Right forelimb (tissue), 1 donor: ENCODE data around the gene MEGF8.
"Not testable (repeated sequence)": the region's sequence is repeated elsewhere in the genome, so short reads cannot be mapped to it uniquely, and the experiment has no call there.

Experiments used
- DNase-seq: peaks from one replicate; pipeline ENCODE4 v3.0.0-alpha.2; 2018

MEGF8 gene

DNA sequence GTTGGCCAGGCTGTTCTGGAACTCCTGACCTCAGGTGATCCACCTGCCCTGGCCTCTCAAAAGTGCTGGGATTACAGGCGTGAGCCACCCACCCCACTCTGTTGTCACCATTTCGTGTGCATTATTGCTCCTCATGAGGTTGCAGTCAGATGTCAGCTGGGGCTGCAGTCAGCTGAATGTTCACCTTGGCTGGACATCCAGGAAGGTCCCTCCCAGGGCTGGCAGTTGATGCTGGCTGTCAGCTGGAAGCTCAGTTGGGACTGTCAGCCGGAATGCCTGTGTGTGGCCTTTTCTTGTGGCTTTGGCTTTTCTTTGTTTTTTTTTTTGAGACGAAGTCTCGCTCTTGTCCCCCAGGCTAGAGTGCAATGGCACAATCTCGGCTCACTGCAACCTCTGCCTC, 6.6 kb downstream of the MEGF8 start:
- DNase-seq: no peak

DNA sequence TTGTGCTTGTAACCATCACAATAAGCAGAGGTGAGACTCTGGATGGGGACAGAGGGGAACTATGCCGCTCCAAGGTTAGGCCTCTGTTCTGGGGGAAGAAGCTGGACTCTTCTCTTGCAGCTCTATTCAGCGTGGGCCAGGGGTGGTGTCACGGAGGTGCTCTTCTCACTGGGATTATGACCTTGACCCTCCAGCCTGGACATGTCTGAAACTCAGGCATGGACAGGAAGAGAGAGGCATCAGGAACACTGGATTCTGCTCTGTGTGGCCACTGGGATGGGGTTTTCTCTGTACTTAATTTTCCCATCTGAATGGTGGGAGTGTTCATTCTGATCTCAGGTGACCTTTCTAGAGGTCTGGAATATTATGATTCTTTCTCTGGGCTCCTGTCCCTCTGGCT, 7.6 kb downstream of the MEGF8 start:
- DNase-seq: no peak

DNA sequence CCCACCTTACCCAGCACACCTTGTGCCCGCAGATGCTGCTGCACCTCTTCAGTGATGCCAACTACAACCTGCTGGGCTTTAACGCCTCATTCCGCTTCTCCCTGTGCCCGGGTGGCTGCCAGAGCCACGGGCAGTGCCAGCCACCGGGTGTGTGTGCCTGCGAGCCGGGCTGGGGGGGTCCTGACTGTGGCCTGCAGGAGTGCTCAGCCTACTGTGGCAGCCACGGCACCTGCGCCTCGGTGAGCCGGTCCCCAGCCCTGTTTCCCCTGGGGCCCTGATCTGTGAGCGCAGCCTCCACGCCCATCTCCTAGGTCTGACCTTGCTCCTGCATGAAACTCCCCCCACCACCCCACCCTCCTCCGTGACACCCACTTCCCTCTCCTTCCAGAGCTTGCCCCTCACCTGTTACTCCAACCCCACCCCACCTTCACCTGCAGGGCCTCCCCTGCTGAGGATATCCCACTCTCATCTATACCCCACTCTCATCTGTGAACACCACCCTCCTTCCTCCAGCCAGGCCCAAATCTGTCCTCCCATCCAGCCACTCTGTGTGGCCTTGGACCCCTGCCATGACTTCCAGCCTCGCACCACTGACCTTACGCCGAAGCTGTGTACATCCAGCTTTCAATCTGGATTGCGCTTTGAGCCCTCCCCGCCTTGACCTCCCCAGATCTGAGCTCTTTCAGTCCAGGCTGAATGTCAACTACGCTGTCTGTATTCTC, 8.7 kb downstream of the MEGF8 start:
- DNase-seq: no peak

DNA sequence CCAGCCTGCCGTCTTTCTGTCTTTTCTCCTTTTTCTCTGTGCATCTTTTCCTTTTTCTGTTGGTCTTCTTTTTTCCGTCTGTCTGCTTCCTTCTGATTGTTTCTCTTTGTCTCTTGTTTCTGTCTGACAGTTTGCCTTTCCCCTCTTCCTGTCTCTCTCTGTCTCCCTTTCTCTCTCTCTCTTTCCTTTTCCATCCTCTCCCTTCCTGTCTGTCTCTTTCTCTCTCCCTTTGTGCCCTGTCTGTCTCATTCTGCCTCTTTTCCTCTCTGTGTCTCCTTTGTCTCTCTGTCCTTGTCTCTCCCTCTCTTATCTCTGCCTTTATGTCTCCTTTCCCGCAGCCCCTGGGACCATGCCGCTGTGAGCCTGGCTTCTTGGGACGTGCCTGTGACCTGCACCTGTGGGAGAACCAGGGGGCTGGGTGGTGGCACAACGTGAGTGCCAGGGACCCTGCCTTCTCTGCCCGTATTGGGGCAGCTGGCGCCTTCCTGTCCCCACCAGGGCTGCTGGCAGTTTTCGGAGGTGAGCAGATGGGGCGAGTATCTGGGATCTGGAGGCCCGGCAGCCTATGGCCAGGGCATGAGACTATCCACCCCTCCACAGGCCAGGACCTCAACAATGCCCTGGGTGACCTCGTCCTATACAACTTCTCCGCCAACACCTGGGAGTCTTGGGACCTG, 9.4 kb downstream of the MEGF8 start:
- no peak for DNase-seq

DNA sequence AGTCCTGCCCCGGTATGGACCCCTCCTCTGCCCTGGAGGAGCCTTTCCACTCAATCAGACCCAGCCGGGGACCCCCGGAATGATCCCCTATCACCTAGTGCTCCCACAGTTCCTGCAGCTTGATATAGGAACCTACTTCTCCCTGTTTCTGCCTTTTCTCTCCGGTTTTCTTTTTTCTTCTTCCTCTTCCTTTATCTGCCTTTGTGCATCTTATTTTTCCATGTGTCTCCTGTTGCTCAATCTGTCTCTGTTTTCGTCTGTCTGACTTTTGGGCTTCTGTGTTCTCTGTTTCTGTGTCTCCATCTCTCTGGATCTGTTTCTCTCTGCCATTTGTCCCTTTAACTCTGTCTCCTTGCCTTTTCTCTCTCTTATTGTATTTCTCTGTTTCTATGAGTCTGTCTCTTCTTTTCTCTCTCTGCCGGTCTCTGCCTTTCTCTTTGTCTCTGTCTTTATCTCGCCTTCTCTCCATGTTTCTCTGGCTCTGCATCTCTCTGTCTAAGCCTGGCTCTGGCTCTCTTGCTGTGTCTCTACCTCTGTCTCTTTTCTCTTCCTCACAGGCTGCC, 10.0 kb downstream of the MEGF8 start:
- DNase-seq: no peak

DNA sequence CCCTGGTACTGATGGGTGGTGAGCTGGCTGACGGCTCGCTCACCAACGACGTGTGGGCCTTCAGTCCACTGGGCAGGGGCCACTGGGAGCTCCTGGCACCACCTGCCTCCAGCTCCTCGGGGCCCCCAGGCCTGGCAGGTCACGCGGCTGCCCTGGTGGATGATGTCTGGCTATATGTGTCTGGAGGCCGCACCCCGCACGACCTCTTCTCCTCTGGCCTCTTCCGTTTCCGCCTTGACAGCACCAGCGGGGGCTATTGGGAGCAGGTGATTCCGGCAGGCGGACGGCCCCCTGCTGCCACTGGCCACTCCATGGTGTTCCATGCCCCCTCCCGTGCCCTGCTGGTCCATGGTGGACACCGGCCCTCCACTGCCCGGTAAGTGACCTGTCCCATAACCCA, 10.5 kb downstream of the MEGF8 start:
- DNase-seq: no peak

DNA sequence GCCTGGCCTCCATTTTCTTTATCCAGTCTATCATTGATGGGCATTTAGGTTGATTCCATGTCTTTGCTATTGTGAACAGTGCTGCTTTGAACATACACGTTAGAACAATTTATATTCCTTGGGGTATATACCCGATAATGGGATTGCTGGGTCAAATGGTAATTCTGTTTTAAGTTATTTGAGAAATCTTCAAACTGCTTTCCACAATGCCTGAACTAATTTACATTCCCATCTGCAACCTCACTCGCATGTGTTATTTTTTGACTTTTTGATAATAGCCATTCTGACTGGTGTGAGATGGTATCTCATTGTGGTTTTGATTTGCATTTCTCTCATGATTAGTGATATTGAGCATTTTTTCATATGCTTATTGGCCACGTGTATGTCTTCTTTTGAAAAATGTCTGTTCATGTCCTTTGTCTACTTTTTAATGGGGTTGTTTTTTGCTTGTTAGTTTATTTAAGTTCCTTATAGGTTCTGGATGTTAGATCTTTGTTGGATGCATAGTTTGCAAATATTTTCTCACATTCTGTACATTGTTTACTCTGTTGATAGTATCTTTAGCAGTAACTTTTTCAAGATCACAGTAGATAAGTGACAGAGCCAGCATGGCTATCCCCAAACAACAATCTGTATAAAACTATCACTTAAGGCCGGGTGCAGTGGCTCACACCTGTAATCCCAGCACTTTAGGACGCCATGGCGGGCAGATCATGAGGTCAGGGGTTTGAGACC, 13.9 kb downstream of the MEGF8 start:
- DNase-seq: not testable (repeated sequence)

DNA sequence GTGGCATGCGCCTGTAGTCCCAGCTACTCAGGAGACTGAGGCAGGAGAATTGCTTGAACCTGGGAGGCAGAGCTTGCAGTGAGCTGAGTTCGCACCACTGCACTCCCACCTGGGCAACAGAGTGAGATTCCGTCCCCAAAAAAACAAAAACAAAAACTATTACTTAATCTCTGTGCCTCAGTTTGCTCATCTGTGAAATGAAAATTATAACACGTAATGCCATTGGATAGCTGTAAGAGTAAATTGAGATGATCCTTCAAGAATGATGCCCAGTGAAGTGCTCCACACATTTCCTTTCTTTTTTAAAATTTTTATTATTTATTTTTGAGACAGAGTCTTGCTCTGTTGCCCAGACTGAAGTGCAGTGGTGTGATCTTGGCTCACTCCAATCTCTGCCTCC, 14.5 kb downstream of the MEGF8 start:
- not testable (repeated sequence) for DNase-seq

DNA sequence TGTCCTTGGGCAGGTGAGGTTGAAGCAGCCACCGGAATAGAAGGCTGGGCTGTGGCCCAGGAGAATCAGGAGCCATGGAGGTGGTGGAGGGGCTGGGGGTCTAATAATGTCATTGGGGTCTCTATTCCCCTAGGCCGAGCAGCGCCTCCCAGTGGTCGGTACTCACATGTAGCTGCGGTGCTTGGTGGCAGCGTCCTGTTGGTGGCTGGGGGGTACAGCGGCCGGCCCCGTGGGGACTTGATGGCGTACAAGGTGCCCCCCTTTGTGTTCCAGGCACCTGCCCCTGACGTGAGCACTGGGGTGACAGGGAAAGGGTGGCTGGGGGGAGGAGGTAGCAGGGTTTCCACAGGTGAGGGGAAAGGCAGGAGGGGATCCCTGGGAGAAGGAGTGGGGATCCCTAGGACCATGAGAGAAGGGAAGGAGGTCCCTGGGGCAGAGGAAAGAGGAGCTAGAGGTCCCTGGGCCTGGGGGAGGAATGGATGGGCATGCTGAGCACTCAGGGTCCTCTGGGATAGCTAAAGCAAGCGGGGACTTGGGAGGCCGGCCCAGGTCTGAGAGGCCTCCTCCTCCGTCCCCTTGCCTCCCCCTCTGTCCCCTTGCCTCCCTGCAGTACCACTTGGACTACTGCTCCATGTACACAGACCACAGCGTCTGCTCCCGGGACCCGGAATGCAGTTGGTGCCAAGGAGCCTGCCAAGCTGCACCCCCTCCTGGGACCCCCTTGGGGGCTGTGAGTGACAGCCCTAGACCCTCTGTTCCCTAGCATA, 18.1 kb downstream of the MEGF8 start:
- DNase-seq: no peak

DNA sequence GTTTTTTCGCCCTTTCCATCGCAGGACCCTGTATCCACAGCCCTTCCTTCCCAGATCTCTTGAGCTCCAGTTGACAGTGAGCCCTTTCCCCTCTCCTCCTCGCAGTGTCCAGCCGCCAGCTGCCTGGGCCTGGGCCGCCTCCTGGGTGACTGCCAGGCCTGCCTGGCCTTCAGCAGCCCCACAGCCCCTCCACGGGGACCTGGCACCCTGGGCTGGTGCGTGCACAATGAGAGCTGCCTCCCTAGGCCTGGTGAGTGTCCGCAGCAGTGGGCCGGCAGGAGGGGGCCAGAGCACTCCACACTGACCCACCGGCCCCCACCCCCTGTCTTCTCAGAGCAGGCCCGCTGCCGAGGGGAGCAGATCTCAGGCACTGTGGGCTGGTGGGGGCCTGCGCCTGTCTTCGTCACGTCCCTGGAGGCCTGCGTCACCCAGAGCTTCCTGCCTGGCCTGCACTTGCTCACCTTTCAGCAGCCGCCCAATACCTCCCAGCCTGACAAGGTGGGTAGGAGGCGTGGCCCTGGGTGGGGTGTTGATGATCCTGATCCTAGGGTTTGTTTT, 19.0 kb downstream of the MEGF8 start:
- no peak for DNase-seq

DNA sequence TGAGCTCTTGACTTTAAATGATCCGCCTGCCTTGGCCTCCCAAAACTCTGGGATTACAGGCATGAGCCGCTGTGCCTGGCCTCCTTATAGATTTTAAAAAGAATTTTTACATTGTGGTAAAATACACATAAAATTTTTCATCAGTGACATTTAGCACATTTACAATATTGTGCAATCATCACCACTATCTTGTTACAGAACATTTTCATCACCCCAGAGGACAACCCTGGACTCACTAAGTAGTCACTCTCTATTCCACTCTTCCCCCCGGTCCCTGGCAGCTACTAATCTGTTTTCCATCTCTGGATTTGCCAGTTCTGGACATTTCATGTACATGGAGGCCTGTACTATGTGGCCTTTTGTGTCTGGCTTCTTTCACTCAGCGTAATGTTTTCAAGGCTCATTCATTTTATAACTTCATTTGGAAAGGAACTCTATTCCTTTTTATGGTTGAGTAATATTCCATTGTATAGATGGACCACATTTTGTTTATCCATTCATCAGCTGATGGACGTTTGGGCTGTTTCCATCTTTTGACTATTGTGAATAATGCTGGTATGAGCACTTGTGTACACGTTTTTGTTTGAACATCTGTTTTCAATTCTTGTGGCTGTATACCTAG, 19.9 kb downstream of the MEGF8 start:
- no peak for DNase-seq

DNA sequence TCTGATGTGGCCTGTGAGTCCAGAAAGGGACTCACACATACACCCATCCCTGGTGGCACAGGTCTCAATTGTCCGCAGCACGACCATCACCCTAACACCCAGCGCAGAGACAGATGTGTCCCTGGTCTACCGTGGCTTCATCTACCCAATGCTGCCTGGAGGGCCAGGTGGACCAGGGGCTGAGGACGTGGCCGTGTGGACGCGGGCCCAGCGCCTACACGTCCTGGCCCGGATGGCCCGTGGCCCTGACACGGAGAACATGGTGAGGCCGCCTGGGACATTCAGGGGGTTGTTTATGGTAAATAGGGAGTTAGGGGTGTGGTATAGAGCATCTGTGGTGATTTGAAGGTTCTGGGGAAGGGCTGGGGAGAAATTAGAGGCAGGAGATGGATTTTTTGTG, 22.8 kb downstream of the MEGF8 start:
- no peak for DNase-seq

DNA sequence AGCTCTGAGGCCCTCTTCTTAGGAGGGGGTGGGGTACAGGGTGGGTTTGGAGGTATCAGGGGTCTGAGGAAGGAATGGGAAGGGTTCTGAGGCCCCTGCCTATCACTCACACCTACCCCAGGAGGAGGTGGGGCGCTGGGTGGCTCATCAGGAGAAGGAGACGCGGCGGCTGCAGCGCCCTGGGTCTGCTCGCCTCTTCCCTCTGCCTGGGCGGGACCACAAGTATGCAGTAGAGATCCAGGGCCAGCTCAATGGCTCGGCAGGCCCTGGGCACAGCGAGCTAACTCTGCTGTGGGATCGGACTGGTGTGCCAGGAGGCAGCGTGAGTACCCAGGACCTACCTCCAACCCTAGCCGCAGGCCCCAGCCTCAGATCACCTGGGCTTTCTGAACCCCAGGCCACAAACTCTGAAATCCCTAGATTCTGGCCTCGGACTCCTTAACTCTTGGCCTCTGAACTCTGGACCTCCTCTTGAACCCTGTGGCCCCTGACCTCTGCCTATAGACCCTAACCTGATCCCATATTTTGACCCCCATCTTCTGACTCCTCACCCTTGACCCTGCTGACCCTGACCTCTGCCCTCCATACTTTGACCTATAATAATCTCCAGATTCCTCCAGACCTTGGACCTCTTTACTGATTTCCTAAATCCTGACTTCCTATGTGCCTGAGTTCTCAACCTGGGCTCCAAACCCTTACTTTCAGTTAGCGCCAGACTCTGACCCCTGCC, 24.1 kb downstream of the MEGF8 start:
- DNase-seq: no peak

DNA sequence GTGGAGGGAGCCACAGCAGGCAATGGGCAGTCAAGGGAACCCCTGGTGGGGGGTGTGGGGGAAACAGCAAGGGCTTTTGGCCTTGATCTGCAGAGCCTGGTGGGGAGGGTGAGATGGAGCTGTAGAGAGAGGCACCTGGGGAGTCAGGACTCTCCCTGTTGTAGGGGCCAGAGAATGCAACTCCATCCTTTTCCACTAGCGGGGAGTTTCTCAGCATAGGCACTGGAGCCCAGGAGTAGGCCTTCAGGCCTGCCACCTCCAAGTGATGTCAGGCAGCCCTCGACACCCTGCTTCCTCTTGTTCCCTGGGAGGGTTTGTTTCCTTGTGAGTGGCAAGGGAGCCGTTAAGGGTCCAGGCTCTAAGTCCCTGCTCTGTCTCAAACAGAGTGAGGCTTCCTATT, 25.0 kb downstream of the MEGF8 start:
- DNase-seq: no peak

DNA sequence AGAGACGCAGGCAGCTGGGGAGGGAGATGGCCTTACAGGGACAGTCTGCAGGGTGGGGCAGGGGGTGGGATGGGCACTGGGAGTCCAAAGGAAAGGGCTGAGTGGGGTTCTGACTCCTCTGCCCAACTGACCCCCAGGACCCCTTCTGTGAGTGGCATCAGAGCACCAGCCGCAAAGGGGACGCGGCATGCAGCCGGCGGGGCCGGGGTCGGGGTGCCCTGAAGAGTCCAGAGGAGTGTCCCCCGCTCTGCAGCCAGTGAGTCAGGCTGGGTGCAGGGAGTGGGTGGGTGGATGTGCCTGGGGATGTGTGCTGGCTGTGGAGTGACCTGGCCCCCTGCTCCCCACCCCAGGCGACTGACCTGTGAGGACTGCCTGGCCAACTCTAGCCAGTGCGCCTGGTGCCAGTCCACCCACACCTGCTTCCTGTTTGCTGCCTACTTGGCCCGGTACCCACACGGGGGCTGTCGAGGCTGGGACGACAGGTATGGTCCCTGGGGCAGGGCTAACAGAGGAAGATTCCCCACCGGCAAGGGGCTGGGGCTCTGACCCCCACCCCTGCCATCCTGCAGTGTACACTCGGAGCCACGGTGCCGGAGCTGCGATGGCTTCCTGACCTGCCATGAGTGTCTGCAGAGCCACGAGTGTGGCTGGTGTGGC, 25.8 kb downstream of the MEGF8 start:
- no peak for DNase-seq

DNA sequence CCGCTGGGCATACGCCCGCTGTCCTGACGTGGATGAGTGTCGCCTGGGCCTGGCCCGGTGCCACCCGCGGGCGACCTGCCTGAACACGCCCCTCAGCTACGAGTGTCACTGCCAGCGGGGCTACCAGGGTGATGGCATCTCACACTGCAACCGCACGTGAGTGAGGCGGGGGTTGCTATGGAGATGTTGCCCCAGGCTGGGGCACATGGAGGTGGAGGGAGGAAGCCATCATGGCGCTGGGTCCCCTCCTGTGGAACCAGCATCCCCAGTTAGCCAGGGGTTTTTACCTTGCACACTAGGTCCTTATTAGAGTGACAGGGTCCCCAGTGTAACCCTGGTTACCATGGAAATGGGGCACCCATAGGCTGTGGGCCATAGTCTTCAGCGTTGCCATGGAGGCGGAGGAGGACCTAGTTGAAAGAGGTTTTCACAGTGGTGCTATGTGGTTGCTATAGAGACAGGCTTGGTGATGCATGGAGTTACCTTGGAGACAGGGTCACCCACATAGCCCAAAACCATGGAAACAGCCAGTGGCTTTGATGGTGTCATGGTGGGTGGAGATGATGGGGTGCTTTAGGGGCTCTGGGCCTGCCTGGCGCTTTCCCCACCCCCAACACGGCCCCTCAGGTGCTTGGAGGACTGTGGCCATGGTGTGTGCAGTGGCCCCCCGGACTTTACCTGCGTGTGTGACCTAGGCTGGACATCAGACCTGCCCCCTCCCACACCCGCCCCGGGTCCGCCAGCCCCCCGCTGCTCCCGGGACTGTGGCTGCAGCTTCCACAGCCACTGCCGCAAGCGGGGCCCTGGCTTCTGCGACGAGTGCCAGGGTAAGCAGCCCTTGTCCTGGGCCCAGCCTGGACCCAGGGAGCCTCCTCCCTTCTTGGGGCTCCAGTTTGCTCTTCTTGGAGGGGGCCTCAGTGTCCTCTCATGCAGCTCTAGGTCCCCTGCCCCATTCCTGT, 27.1 kb downstream of the MEGF8 start:
- no peak for DNase-seq

DNA sequence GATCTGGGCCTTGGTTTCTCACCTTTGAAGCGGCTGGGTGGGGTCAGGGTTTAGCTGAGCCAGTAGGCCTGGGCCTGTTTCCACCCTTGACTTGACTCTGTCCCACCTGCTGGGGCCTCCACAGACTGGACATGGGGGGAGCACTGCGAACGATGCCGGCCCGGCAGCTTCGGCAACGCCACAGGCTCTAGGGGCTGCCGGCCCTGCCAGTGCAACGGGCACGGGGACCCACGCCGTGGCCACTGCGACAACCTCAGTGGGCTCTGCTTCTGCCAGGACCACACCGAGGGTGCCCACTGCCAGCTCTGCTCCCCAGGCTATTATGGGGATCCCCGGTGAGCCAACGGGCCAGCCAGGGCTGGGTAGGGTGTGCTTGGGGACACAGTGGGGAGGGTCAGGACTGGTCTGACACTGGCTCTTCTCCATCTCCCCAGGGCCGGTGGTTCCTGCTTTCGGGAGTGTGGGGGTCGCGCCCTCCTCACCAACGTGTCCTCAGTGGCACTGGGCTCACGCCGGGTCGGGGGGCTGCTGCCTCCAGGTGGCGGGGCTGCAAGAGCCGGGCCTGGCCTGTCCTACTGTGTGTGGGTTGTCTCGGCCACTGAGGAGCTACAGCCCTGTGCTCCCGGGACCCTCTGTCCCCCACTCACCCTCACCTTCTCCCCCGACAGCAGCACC, 28.0 kb downstream of the MEGF8 start:
- DNase-seq: no peak

DNA sequence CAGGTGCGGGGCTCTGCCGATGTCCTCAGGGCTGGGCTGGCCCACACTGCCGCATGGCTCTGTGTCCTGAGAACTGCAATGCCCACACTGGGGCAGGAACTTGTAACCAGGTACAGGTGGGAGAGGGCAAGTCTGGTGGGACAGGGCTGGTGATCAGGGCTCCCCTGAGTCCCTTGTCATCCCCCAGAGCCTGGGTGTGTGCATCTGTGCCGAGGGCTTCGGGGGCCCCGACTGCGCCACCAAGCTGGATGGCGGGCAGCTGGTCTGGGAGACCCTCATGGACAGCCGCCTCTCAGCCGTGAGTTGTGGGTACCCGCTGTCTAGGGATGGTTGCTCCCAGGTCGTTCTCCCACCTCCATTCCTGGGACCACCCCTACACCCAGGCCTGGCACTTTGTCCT, 30.5 kb downstream of the MEGF8 start:
- no peak for DNase-seq

DNA sequence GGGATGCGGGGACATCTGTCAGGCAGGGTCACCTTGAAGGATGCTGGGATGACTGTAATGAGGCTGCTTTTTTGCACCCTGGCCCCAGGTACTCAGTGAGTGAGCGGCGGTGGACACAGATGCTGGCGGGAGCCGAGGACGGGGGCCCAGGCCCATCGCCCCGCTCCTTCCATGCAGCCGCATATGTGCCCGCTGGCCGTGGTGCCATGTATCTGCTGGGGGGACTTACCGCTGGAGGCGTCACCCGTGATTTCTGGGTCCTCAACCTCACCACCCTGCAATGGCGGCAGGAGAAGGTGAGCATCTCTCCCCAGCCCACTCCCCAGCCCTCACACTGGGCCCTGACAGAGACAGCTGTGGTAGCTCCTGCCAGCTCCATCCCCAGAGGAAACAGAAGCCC, 31.3 kb downstream of the MEGF8 start:
- no peak for DNase-seq
